GM12872 (cell line): ENCODE measurements around the gene CDON.

Experiments used
- TF ChIP-seq, protein P1 (sequence below): IDR thresholded peaks from 3 replicates; pipeline ENCODE4 v1.5.1; 2011; ENCODE audit warnings: low read depth, mild to moderate bottlenecking, low read length, moderate library complexity; ENCODE audit not compliant: insufficient read depth

CDON gene

DNA sequence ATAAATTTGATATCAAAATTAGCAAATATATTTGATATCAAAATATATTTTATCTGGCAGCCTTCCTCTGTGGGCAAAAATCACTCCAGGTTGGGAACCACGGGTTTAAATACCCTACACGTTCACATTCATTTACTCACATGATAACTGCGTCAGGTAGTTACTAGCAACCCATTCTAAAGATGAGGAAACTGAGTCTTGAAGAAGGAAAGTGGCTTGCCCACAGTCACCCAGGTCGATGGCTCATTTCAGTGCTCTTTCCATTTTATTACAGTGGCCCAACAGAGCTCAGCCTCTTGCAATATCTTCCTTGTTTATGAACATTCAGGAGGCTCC is 19.2 kb upstream of the CDON start:
- TF ChIP-seq, protein P1, sequence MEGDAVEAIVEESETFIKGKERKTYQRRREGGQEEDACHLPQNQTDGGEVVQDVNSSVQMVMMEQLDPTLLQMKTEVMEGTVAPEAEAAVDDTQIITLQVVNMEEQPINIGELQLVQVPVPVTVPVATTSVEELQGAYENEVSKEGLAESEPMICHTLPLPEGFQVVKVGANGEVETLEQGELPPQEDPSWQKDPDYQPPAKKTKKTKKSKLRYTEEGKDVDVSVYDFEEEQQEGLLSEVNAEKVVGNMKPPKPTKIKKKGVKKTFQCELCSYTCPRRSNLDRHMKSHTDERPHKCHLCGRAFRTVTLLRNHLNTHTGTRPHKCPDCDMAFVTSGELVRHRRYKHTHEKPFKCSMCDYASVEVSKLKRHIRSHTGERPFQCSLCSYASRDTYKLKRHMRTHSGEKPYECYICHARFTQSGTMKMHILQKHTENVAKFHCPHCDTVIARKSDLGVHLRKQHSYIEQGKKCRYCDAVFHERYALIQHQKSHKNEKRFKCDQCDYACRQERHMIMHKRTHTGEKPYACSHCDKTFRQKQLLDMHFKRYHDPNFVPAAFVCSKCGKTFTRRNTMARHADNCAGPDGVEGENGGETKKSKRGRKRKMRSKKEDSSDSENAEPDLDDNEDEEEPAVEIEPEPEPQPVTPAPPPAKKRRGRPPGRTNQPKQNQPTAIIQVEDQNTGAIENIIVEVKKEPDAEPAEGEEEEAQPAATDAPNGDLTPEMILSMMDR = no peak

DNA sequence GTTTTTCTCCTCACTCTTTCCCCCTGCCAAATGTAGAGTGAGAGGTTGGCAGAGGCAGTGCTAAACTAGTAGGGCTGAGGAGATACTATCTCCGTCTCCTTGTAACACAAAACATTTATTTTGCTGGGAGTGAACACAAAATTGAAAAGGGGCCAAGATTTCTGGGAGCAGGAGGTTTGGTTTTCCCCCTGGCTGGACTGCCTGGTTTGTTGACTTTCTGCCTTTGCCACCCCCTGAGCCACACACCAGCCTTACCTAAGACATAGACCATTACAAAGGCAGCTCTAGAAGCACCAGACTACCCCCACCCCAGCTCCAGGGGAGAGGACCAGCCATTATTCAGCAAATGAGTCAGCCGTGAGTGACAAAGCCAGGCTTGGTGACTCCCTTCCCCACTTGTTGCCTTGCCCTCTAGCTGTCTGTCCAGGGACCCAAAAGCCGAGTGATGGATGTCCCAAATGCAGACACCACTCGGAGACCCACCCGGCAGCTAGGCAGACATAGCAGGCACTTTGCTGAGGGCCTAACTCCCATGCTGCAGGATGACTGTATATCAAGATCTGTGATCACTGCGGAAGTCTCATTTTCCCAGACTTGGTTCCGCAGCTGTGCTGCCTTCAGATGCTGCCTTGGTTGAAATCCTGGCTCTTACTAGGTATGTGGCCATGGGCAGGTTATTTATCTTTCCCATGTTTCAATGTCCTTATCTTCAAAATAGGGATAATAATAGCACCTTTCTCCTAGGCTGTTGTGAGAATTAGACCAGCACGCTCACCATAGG is 17.7 kb upstream of the CDON start:
- TF ChIP-seq, protein P1 = no peak

DNA sequence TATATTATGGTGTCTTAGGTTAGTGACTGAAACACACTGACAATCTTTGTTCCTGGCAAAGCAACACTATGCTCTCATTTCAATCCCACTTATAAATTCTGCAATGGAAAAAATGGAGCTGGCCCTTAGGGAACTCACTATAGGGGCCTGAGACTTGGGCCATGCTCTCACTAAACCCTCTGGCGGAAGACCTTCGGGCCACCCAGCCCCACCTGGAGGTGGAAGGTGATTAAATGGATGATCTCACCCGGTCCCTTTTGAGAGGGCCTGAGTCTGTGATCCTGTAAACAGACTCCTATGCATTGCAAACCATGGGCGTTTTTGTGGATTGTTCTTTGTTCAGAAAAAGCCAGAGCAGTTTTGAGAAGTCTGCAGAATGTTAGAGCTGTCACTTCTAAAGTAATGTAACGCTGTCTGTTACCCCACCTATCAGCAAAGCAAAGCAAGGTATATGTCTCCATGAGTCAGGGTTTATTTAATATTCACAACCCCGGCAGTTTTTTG is 17.0 kb upstream of the CDON start:
- TF ChIP-seq, protein P1 = no peak

DNA sequence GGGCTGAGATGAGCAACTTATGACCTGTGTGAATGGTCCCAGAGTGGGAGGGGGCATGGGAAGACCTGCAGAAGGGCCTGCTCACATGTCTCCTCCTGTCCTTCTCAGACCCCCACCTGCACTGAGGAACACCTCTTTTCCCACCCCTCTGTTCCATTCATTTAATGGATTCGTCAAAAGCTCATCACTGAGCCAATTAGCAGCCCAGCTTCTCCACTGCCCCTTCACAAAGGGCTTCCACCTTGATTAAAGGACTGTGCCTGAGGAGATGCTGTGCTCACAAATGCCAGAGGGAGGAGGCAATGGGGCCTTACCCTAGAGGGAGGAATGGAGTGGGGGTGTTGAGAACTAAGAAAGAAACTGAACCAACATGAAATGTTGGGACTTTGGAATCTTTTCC is 14.0 kb upstream of the CDON start:
- TF ChIP-seq, protein P1 = no peak

DNA sequence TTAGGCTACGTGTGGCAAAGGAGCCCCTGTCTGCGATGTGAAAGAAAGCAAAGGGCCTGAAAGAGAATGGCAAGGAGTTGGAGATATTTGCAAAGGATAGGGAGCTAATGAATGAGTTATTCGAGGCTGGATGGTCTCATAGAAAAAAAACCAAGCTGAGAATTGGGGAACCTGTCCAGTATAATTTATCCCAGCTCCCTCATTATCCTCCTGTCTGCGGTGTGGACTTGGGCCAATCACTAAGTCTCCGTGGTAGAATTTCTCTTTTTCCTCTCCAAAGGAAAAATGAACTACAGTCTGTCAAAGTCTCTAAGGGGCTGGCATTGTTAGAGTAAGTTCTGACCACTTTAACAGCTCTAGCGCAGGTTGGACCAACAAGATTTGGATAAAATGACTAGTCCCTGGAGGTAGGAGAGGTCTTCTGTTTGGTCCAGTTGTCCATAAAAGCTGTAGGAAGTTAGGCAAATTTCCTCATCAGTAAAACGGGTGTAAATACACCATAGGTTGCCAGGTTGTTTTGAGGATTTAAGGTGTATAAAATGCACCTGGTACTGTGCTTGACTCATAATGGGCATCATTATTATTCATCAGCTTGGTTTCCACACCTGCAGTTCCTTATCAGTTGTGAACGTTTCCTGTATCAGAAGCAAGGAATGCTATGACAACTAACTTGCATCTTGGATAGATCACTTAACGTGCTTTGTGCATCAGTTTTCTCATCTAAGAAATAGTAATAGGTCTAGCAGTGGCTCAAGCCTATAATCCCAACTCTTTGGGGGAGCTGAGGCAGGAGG is 10.3 kb upstream of the CDON start:
- TF ChIP-seq, protein P1 = no peak

DNA sequence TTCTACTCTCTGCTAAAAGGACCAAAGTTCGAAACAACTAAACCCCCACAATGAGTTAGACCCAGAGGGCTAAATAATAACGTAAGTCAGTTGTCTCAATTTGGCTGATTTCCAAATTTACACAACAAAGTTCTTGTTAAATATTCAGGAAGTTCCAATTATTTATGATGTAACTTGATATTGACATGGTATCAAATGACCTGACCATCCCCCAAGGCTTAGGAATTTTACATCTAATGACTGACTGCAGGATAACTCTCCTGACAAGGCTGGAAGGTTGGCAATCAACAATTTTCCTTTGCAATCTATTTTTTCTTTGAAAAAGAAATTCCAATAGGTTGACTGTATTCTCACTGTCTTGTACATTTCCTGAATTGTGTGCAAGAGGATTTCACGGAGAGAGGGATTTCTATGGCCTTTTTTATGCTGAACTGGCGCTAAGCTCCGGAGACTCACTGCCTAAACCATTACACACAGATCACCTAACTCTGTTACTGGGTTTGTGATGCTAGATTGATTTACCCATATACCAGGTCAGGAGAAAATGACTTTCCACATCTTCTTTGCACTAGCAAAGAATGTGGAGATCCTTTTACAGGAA is 9.6 kb upstream of the CDON start:
- TF ChIP-seq, protein P1 = no peak

DNA sequence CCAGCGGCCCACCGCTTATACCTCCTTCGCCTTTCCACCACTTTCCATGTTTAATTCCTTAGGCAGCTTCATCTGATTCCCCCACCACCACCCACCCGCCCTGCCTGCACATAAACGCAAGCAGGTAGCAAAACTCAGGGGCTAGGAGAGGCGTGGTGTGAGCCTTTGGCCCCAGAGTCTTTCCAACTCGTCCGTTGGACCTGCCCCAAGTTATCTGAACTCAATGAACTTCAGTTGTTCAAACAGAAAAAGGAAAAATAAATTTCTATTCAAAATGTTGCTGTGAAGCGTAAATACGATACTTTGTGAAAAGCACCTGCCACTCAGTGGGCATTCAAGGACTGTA is 814 bp upstream of the CDON start:
- TF ChIP-seq, protein P1 = no peak
